Raji (cell line): ENCODE results near the gene KMO.

Experiments
- POLR2A ChIP-seq: IDR thresholded peaks from 2 replicates; pipeline ENCODE4 v1.6.1; 2011; ENCODE audit warnings: low read depth, low read length, control low read depth; ENCODE audit not compliant: insufficient read depth

Gene KMO

GRCh38 chr1:241531195-241532161 is 700 bp upstream of the KMO start:
- TF ChIP-seq POLR2A: no peak

- TF ChIP-seq POLR2A: peak; percentile 51
Observed at GRCh38 chr1:241532864-241533263, 686 bp downstream of the KMO start.

- no peak for TF ChIP-seq POLR2A
Observed at GRCh38 chr1:241533326-241534115, 1.3 kb downstream of the KMO start.

- TF ChIP-seq POLR2A: no peak
Observed at GRCh38 chr1:241536304-241536703, 4.1 kb downstream of the KMO start.

- TF ChIP-seq POLR2A: no peak
Observed at GRCh38 chr1:241536969-241537368, 4.8 kb downstream of the KMO start.

GRCh38 chr1:241542199-241542907 is 10.2 kb downstream of the KMO start:
- TF ChIP-seq POLR2A: no peak

GRCh38 chr1:241548008-241548407 is 15.8 kb downstream of the KMO start:
- TF ChIP-seq POLR2A: no peak

GRCh38 chr1:241550318-241550717 is 18.1 kb downstream of the KMO start:
- no peak for TF ChIP-seq POLR2A

GRCh38 chr1:241551759-241552638 is 19.8 kb downstream of the KMO start:
- TF ChIP-seq POLR2A: peak; percentile 32; the same call in 1 of the 2 replicates

- no peak for TF ChIP-seq POLR2A
Observed at GRCh38 chr1:241553886-241554592, 21.9 kb downstream of the KMO start.

- TF ChIP-seq POLR2A: no peak
Observed at GRCh38 chr1:241555526-241555925, 23.3 kb downstream of the KMO start.

- TF ChIP-seq POLR2A: no peak
Observed at GRCh38 chr1:241557031-241557430, 24.9 kb downstream of the KMO start.

- no peak for TF ChIP-seq POLR2A
Observed at GRCh38 chr1:241557551-241558193, 25.5 kb downstream of the KMO start.
